Activated T-helper 1 cell treated with Interleukin-2 at 50 U/mL for 16 hours (primary cell): ENCODE data around the gene ZBTB7B.

Experiments
- DNase-seq: peaks from one replicate; pipeline ENCODE4 v3.0.0-alpha.2; 2020; ENCODE audit warnings: low read depth

The ZBTB7B gene

DNA sequence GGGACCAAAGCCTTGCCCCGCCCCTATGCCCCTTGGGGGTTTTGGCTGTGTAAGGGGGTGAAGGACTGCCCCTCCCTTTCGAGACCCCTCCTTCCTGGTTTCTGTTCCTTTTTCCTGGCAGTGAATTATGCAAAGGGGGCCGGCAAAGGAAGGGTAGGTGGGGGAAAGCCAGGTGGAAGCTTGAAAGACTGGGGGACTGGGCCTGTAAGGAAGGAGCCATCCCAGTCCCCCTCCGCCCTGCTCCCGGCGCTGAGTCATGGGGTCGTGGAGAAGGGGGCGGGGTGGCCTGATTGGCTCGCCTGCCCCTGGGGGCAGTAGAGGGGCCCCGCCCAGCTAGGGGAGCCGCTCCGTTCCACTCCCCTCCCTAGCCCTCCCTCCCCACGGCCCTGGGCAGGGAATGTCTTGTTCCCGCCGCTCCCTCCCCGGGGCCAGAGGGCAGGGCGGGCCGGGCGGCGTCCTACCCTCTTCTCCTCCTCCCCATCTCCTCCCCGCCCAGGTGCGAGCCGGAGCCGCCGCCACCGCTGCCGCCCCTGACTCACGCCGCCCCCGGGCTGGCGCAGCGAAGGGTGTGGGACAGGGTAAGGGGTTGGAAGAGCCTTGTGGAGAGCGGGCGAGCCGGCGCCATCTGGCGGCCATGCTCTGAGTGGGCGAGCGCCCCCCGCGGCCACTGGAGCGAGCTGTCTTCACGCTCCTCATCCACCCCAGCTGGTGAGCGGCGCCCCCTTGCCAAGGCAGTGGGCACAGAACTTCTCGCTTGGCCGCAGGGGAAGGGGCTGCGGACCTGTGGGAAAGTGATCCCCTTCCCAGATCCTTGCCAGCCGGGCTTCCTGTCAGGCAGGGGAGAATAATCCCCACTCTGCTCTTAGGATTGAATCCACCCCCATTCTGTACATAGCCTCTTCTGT, 14.7 kb downstream of the ZBTB7B start:
- DNase-seq: peak; percentile 86

DNA sequence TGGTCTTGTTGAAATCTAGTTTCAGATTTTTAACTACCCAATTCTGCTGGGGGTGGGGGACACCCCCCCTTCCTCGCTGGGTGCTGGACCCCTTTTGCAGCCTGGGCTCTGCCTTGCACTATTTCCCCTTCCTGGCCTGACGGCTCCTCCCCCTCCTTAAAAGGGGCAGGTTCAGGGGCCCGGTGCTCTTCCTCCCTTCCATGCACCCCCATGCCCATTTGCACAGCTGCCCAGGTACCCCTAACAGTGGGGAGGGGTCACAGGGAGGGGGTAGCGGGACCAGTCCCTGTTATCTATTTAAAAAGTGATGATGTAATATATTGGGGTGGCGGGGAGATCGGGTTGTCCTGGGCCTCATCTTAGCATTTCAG, 15.3 kb downstream of the ZBTB7B start:
- no peak for DNase-seq

DNA sequence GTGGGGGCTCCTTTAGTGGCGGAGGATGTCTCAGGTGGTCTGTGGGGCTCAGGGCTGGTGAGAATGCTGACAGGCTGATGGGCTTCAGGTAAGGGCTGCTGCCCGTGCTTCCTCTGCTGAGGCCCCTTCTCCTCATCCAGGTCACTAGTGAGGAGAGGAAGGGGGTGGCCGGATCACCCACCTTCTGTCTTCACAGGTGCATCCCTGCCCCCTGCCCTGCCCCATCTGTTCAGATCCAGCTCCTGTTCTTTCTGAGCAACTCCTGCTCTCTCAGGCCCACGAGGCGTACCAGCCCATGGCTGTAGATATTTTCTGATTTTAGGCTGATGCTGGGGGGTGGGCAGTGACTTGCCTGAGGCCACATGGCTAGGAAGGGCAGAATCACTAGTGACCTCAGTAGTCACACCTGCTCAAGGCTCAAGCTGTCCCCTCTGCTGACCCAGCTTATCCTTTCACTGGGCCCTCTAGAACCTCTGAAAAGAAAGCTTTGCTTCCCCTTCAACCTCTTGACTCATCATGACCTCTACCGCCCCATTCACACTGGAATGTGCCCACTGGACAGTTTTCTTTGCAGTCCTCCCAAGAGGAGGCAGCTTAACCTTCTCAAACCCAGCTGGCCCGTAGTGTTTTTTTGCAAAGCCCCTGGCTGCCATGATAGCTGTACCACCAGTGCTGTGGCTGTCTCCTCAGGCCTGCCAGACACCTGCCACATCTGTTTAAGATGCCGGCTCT, 16.2 kb downstream of the ZBTB7B start:
- no peak for DNase-seq

DNA sequence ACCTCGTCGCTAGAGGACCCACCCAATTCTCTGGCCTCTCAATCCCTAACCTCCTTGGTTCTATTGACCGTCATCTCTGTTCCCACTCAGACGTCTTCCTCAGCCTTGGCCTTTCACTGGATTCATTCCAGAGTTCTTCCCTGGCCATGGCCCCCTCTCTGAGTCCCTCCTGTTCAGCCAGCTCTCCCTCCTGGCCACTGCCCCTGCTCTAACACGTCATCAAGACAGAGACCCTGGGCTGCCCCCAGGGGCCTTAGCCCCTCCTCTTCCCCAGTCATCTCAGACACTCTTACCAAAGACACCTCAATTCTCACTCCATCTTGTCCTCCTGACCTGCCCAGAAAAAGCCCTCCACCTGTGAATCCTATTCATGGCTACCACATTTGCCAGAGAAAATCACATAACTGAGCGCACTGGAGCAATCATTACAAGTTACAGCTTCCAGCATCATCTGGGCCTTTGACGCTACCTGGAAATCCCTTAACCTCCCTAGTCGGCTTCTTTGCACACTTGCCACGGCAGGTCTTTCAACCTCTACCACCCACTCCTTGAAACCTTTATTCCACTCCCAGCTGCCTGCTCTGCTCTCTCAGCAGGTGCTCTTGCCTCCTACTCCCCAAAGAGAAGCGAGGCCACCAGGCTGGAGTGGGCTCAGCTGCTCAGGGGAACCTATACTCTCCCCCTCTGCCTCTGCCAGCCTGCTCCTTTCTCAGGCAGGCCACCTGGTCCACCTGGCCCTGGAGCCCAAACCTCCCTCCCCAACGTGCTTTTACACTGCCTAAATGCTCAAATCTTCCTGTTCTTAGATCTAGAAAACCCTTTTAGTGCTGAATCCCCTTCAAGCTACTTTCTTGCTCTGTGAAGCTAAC, 17.0 kb downstream of the ZBTB7B start:
- no peak for DNase-seq

DNA sequence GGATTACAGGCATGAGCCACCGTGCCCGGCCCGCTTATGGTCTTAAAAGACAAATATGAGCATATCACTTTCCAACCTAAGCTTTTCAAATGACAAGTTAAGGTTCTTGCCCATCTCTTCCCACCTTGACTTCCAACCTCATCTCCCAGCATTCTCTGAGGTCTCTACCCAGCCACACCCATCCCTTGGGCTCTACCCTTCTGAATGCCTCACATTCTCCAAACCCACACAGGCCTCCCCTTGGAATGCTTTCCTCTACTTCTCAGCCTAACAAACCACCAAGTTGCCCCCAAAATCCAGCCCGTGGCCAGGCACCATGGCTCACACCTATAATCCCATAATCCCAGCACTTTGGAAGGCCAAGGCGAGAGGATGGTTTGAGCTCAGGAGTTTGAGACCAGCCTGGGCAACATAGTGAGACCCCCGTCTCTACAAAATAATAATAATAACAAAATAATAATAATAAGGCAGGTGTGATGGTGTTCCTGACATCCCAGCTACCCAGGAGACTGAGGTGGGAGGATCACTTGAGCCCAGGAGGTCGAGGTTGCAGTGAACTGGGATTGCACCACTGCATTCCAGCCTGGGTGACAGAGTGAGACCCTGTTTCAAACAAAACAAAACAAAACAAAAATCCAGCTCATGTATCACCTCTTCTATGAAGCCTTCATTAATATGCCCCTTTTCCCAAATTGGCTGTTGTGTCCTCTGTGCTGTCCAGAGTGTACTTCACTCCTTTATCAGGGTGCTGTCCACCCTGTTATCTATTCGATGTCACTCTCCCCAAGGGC, 19.7 kb downstream of the ZBTB7B start:
- no peak for DNase-seq

DNA sequence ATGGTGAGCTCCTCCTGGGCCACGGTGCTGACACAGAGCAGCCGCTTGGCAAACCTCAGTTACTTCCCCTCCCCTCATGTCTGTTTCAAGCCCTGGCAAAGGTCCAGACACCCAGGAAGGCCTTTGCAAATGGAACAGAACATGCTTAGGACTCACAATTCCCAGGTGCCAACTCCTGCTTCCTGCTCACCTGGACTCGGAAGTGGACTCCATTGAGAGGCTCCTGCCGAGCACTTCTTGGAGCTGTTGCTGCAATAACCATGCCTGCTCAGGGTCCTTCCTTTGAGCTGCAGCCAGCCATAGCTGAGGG, 20.3 kb downstream of the ZBTB7B start:
- DNase-seq: no peak

DNA sequence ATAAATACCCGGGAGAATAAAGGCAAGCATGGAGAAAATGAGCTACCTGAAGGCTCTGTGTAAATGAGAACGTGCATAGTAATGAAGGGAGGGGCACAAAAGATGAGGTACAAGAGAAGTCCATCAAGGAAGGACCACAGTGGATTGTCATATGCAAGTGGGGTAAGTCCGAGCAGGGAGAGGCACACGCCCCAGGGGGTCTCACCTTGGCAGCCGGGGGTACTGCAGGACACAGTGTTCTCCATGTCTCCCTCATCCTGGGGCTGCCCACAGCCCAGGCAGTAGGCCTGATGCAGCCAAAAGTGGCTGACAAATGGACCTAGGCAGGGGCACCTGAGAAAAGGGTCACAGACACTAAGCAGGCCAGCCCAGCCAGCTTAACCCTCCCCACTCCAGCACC, 21.0 kb downstream of the ZBTB7B start:
- DNase-seq: no peak

DNA sequence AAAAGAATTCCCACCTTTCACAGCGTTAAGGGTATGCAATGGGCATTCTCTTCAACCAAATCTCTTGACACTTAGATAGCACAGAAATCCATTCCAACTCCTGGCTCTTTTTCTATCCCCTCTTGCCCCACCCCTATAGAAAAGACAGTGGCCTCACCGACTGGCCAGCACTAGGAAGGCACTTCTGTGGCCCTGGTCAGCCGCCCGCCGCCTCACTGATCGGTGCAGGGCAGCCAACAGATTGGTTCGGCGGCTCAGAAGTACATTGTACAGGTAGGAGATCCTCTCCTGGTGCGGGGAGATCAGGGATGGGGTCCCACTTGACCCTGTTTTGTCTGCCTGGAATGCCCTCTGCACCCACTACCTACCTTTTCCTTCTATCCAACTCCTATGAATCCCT, 21.7 kb downstream of the ZBTB7B start:
- no peak for DNase-seq

DNA sequence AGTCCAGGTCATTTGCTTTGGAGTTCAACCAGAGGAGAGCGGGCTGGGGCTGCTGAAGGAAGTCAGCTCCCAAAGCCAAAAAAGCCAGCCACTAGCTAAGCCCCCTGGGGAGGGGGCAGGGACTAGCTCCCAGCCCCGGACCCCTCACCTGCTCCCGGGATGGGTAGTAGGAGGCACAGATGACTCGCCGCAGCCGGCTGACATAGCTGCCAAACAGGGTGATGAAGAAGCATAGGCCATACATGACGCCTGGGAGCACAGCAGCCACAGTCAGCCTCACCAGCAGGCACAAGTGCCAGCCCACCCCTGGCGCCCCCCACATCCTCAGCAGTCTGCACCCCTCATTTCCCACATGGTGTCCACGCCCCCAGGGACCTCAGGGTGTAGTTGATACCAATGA, 23.6 kb downstream of the ZBTB7B start:
- no peak for DNase-seq

DNA sequence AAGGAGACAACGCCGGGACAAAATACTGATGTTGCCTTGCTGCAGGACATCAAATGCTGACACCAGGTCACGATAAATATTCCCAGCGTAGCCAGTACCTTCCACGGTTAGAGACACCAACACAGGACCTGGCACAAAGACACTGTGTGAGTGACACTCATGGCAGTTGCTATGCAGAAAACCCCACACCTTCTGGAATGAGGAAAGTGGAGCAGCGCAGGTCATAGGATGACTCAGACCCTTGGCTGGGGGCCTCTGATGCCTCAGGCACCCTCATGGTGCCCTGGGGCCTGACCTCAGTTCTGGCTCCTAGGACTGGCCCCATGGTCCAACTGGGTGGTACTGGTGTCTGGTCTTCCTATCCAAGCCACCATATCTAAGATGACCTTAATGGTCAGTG, 24.0 kb downstream of the ZBTB7B start:
- DNase-seq: no peak

DNA sequence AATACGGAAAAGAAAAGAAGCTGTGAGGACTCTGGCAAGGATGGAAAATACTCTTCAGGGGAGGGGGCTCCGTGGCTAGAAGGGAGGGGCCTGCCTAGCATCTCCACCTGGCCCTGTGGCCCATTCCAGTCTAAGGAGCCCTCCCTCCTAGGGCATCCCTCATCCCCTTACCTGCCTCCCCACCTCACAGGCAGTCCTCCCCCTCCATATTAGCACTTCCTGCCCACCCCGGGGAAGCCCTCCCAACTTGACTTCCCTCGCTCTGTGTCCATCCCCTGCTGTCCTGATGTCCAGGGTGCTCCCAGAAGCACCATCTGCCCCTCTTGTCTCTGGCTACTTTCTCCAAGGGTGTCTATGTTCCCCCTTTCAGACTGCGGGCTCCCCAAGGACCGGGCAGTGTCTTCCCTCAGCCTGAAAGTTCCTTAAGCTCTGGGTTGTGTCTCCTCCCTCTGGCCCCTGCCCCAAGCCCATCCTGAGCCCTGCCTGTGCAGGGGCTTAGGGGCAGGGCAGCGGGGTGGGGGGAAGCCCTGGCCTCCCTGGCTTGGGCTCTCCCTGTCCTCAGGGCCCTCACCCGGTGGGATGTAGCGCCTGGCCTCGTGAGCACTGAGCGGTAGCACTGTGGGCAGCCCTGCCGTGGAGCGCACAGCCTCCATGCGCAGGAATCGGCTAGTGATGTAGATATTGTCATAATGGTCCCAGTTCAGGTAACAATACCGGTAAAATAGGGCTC, 27.1 kb downstream of the ZBTB7B start:
- DNase-seq: no peak

DNA sequence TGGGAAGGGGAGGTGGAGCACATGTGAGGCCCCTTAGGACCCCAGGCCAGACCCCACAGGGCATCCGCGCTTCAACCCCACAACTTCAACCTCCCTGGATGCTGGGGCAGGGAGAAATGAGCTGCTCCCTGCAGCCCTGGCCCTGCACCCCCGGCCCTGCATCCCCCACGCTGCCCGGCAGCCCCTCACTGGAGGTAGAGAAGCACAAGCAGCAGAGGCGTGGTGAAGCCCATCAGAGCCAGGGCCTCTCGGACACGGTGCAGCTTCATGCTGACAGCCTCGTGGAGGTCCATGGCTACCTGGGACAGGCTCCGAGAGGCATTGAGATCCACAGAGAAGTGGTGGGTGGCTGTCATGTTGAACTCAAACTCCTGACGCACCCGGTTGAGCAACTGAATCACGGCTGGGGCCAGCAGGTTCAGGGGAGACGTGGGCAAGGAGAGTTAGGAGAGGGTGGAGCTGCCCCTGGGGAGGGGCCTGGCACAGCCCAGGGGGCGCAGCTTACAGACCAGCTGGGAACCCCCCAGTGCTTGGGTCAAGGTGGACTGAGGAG, 27.7 kb downstream of the ZBTB7B start:
- DNase-seq: no peak

DNA sequence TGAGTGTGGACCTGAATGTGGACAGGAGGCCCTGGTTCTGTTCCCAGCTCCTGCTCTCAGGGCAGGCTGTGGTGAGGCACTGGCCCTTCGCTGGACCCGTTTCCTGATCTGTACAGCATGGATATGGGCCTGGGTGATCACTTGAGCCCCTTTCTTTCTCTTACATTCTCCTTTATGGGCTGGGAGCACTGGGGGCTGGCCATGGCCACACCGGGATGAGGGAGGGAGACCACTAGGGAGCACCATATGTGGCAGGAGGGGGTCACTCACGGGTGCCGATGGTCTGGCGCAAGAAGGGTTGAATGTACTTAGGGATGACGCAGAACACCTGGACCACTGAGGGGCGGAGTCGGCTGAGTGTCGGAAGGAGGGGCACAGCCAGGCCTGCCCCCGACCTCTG, 28.3 kb downstream of the ZBTB7B start:
- DNase-seq: no peak

DNA sequence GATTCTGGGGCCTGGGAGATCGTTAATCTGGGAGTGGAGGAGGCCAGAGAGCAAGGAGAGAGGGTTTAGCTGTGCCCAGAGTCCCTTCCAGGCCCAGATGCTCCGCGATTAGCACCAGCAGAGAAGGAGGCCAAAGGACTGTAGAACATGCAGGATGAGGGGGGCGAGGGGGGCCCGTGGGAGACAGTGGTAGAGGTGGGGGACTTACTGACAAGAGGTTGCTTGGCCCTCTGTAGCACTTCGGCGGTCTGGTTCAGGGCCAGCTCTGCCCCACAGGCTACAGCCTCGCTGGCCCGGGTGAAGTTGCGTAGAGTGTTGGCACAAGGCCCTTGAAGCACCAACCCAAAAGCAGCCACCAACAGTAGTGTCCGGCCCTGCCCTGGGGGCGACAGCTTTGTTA, 30.3 kb downstream of the ZBTB7B start:
- DNase-seq: no peak

DNA sequence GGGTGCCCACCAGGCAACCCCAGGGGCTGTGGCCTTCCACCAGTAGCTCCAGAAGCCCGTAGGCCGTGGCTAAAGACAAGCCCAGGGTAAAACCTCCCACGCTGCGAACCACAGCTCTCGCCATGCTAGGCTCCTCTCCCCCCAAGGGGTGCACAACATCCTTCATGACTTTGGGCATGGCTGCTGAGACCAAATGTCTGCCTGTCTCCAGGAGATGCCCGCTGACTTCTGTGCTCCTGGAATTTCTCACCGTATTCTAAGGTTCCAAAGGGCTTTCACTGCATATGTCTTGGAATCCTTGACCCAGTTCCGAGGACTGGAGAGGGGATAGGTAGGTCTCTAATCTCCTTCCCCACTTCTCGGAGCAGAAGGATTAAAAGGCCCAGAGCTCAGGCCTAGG, 30.9 kb downstream of the ZBTB7B start, which contains the start of the genes DCST1 and DCST2:
Gene DCST1, plus strand, starts transcription at position 301 of the 400 bp plus-strand sequence. CDS start 213 bp downstream, outside the sequence.
Gene DCST2, minus strand, starts transcription at position 258 of the 400 bp plus-strand sequence. Its CDS starts 80 bp downstream, at position 178.
- DNase-seq: no peak

DNA sequence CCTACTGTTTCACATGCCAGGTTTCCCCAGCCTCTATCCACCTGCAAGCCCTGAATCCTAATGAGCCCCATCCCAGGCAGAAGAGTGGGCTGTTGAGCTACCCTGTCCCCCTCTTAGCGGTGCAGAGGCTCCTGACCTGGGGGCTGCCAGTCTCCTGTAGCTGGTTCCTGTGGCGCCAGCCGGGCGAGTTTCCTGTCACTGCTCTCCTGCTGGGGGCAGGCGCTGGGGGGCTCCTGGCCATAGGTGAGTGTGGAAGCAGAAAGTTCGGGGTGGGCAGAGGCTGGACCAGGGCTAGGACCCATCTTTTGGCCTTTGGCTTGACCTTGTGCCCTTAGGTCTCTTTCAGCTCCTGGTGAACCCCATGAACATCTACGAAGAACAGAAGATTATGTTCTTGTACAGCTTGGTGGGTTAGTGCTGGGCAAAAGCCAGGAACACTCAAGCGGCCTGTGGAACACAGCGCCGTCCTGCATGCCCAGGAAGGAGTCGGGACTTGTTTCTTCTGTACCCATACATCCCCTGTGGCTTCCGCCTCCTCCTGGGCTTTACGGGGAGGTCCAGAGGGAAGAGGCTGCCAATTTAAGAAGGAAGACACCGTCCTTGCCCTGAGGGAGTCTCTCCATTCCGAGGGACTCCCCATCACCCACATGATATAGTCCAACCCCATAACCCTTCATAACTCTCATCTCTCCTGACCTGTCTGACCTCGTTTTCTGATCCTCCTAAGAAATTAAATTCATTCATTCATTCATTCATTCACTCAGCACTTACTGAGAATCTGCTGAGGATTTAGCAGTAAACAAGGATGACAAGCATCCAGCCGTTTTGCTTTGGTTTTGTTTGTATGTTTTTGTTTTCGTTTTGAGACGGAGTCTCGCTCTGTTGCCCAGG, 32.0 kb downstream of the ZBTB7B start:
- no peak for DNase-seq

DNA sequence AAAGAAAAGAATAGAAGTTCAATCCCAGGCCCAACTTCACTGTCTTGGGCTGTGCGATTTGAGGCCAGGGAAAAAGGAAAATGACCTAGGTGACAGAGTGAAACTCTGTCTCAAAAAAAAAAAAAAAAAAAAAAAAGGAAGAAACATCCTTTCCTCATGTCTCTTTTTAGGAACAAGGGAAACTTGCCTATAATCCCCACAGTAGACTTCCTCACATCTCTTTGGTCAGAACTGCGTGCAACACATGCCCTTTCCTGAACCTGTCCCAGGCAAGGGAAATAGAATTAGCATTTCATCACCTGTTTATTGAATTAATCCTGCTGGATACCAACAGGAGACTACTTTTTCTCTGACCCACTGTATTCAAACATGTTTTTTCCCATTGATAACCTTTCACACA, 33.3 kb downstream of the ZBTB7B start:
- DNase-seq: no peak

DNA sequence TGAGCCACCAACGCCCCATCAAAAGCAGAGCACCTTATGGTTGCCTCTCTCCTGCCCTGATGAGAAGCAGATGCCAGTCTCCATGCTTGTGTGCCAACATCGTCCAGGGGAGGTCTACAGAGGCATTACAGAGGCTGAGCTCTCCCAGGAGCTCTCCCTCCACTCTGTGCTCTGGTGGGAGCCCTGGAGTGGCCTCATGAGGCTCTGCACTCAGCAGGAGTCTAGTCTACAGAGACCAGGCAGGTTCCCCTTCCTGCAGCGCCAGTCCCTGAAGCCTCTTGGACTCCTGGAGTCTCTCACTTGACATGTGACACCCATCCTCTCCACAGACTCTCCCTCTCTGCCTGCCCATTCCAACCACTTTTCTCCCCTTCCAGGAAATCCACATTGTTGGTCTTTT, 34.4 kb downstream of the ZBTB7B start:
- no peak for DNase-seq

DNA sequence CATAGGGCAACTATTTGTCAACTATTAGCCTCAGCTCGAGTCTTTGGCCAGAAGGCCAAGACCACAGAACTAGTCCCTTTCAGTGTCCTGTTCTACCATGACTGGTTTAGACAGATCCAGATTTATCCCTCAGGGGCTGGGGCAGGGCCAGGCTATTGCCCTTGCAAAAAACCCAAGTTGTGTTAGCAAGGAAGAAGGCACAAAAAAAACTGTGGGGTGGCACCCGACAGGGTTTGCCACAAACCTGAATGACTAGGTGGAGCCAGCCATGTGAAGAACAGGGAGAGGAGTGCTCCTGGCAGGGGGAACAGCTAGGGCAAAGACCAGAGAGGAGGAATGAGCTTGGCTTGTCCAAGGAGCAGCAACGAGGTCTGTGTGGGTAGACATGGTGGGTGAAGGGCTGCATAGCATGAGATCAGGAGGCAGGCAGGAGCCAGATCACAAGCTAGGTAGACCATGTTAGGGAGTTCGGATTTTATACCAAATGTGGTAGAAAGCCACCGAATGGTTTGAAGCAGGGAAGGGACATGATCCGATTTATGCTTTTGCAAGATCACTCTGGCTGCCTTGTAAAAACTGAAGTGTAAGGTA, 35.3 kb downstream of the ZBTB7B start:
- no peak for DNase-seq
